Smooth muscle cell (in vitro differentiated cells): Measurements from ENCODE around the gene DHX58. TPM values are rescaled to one million over a fixed set of nuclear protein-coding genes. Genes with fewer than 3 reads are reported as not detected.

Source experiments
- DNase-seq: peaks from one replicate; lab custom pipeline; 2025; ENCODE audit not compliant: unreplicated experiment; lab: John Stamatoyannopoulos, UW
- H2AFZ ChIP-seq: fragments of 200-600 bp; sonication (generic); 2 replicates; pipeline ENCODE4 v1.6.0; 2016; ENCODE audit warnings: antibody characterized with exemption, low read depth, mild to moderate bottlenecking
- H3F3A ChIP-seq: fragments of 200-600 bp; sonication (generic); 2 replicates; pipeline ENCODE4 v1.6.0; 2017; ENCODE audit warnings: antibody characterized with exemption, low read depth
- H3K27ac ChIP-seq: fragments of 200-600 bp; sonication (generic); 2 replicates; pipeline ENCODE4 v1.5.1; 2016; ENCODE audit warnings: low read depth, mild to moderate bottlenecking
- H3K27me3 ChIP-seq: fragments of 200-600 bp; sonication (generic); 2 replicates; pipeline ENCODE4 v1.6.1; 2016; ENCODE audit warnings: low read depth, mild to moderate bottlenecking
- H3K36me3 ChIP-seq: fragments of 200-600 bp; sonication (generic); 2 replicates; pipeline ENCODE4 v1.5.1; 2016; ENCODE audit warnings: low read depth
- H3K4me1 ChIP-seq: fragments of 200-600 bp; sonication (generic); 2 replicates; pipeline ENCODE4 v1.5.1; 2016; ENCODE audit warnings: low read depth
- H3K4me2 ChIP-seq: fragments of 200-600 bp; sonication (generic); 2 replicates; pipeline ENCODE4 v1.6.0; 2016; ENCODE audit warnings: mild to moderate bottlenecking
- H3K4me3 ChIP-seq: fragments of 200-600 bp; sonication (generic); 2 replicates; pipeline ENCODE4 v1.5.1; 2016; ENCODE audit warnings: mild to moderate bottlenecking
- H3K79me2 ChIP-seq: fragments of 200-600 bp; sonication (generic); 2 replicates; pipeline ENCODE4 v1.6.0; 2016; ENCODE audit warnings: low read depth, mild to moderate bottlenecking
- H3K9ac ChIP-seq: fragments of 200-600 bp; sonication (generic); 2 replicates; pipeline ENCODE4 v1.6.0; 2016; ENCODE audit warnings: low read depth
- H3K9me3 ChIP-seq: fragments of 200-600 bp; sonication (generic); replicated peaks from 2 replicates; pipeline ENCODE4 v1.5.1; 2016; ENCODE audit warnings: low read depth
- H4K20me1 ChIP-seq: fragments of 200-600 bp; sonication (generic); 2 replicates; pipeline ENCODE4 v1.6.0; 2016; ENCODE audit warnings: low read depth
- WGBS: methylation state at CpG from one replicate; pipeline ENCODE4 v1.1.7; 2016; ENCODE audit warnings: low lambda C conversion rate; 5-methylcytosine and 5-hydroxymethylcytosine counted together
- polyA plus RNA-seq: library from polyadenylated mRNA; unstranded; fragments of >200 nt; fragmentation: Nextera tagmentation; extraction: Ambion mirVana; gene quantifications from 2 replicates; pipeline ENCODE4 v1.2.1, GENCODE V29; 2016
- total RNA-seq: library from RNA; depleted of rRNA; stranded (reverse); fragments of >200 nt; gene quantifications from 2 replicates; pipeline ENCODE4 v1.2.3, GENCODE V29; 2014
- TF ChIP-seq, protein P1 (sequence below): fragments of 200-600 bp; sonication (generic); IDR thresholded peaks from 2 replicates; pipeline ENCODE4 v1.5.1; 2017; ENCODE audit warnings: borderline replicate concordance, mild to moderate bottlenecking, antibody characterized with exemption; ENCODE audit not compliant: insufficient read depth, poor library complexity, severe bottlenecking

The DHX58 gene
- total and polyA plus RNA-seq, 2 experiments from 2014 or later = 1.0 TPM; not detected in 1

DNA sequence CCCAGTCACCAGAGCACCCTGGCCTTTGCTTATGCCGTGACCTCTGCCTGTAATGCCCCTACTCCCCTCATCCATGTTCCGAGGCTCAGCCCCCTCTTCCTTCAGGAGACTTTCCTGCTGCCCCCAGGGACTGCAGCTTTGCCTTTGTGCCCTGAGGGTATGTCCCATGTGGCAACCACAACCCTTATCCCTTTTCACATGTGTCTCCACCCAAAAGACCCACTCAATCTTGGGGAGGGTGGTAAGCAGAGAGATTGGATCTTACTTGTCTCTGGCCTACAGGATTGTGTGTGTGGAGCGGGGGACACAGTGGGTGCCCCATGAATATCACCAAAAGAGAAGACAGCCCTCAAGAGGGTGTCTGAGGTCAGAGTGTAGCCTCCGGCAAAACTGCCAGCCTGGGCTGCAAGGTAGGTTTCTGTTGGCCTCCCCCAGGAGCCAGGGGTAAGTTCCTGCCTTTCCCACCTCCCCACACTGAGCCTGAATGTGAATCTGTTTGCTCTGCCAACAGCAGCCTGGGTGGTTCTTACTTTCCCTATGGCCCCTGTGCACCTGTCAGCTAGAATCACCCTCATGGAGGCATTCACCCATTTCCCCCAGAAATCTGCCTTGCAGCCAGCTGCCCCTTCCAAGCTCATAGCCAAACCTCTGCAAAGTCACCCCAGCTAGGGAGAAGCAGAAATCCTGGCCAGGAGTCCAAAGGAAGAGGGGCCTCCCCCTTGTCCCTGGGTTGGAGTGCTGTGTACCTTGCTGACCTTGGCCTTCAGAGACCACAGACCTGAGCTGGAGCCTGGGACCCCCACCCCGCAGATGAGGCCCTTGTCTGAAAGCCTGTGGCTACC is 50.6 kb downstream of the DHX58 start:
- H3K4me2 ChIP-seq = no peak overlapping the region
- TF ChIP-seq, protein P1, sequence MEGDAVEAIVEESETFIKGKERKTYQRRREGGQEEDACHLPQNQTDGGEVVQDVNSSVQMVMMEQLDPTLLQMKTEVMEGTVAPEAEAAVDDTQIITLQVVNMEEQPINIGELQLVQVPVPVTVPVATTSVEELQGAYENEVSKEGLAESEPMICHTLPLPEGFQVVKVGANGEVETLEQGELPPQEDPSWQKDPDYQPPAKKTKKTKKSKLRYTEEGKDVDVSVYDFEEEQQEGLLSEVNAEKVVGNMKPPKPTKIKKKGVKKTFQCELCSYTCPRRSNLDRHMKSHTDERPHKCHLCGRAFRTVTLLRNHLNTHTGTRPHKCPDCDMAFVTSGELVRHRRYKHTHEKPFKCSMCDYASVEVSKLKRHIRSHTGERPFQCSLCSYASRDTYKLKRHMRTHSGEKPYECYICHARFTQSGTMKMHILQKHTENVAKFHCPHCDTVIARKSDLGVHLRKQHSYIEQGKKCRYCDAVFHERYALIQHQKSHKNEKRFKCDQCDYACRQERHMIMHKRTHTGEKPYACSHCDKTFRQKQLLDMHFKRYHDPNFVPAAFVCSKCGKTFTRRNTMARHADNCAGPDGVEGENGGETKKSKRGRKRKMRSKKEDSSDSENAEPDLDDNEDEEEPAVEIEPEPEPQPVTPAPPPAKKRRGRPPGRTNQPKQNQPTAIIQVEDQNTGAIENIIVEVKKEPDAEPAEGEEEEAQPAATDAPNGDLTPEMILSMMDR = no peak
- no peak overlapping the region for H3K9ac ChIP-seq
- H3K27ac ChIP-seq = no peak overlapping the region
- H4K20me1 ChIP-seq = no peaks in the 10 kb centered on the region
- no peaks in the 10 kb centered on the region for H3K27me3 ChIP-seq
- H3F3A ChIP-seq = no peaks in the 10 kb centered on the region
- no peaks in the 10 kb centered on the region for H3K79me2 ChIP-seq
- H3K36me3 ChIP-seq = no peaks in the 10 kb centered on the region
- no peaks in the 10 kb centered on the region for H3K9me3 ChIP-seq
- 66% methylated on average over 5 of the region's 5 CpGs for WGBS
- DNase-seq = no peak
- H3K4me3 ChIP-seq = no peak overlapping the region
- H3K4me1 ChIP-seq = no peaks in the 10 kb centered on the region
- no peak overlapping the region for H2AFZ ChIP-seq

DNA sequence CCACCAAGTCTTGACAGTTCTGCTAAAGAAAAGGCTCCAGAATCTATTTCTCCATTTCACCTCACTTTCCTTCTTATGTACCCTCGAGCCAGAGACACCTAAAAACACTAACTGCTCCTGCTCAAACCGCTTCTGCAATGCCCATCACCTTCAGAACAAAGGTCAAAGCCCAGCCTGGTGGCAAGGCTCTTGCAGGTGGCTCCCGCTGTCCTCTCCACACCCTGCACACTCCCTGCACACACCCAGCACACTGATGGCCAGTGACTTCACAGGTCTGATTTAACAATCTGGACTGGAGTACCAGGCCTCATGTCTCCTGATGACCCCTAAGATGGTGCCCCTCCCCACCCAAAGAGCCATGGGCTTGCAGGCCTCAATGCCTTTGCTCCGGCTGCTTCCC is 52.3 kb downstream of the DHX58 start:
- TF ChIP-seq, protein P1 = no peak

DNA sequence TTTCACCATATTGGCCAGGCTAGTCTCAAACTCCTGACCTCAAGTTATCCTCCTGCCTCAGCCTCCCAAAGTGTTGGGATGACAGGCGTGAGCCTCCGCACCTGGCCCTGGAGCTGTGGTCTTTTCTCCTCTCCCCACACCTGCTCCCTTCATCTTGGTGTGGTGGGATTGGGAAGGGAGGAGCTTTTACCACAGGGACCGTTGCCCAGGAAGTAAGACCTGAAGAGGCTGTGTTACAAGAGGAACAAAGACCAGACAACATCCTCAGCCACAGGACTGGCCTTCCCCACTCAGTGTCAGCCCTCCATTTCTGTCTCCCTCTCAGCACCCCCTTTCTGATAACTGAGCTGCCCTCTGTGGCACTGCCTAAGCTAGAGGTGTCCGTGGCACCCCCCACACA is 52.7 kb downstream of the DHX58 start:
- Histone ChIP-seq H3K4me1 (peaks cover 8% of the 10 kb centered on the region), H3K4me3 (no peak overlapping the region), H3K27ac (no peak overlapping the region), H2AFZ (no peak overlapping the region), H3K79me2 (no peaks in the 10 kb centered on the region), H3K4me2 (no peak overlapping the region), H3K36me3 (no peaks in the 10 kb centered on the region), H4K20me1 (no peaks in the 10 kb centered on the region), H3F3A (no peaks in the 10 kb centered on the region), H3K9ac (no peak overlapping the region), H3K27me3 (no peaks in the 10 kb centered on the region), H3K9me3 (no peaks in the 10 kb centered on the region)
- 87% methylated on average over 4 of the region's 4 CpGs for WGBS
- TF ChIP-seq, protein P1 = no peak
- DNase-seq = no peak

More for the DNA sequence above, 52.3 kb downstream of the DHX58 start:
- H2AFZ ChIP-seq = no peak overlapping the region
- no peaks in the 10 kb centered on the region for H3K27me3 ChIP-seq
- H3K79me2 ChIP-seq = no peaks in the 10 kb centered on the region
- no peak overlapping the region for H3K4me2 ChIP-seq
- H3K9ac ChIP-seq = no peak overlapping the region
- no peak overlapping the region for H3K27ac ChIP-seq
- H3K4me1 ChIP-seq = peaks cover 5% of the 10 kb centered on the region
- H4K20me1 ChIP-seq = no peaks in the 10 kb centered on the region
- no peaks in the 10 kb centered on the region for H3K9me3 ChIP-seq
- H3F3A ChIP-seq = no peaks in the 10 kb centered on the region
- no peaks in the 10 kb centered on the region for H3K36me3 ChIP-seq
- no peak overlapping the region for H3K4me3 ChIP-seq
- 93% methylated on average over 4 of the region's 4 CpGs for WGBS
- DNase-seq = no peak

GRCh38 chr17:42058063-42058462 is 54.5 kb downstream of the DHX58 start:
- WGBS = 90% methylated on average over 7 of the region's 7 CpGs
- TF ChIP-seq, protein P1 = no peak

More at GRCh38 chr17:42058063-42058462, 54.5 kb downstream of the DHX58 start:
- Histone ChIP-seq H3K4me1 (peaks cover 8% of the 10 kb centered on the region), H3K27me3 (peaks cover 6% of the 10 kb centered on the region), H3K4me3 (no peak overlapping the region), H4K20me1 (no peaks in the 10 kb centered on the region), H3K36me3 (no peaks in the 10 kb centered on the region), H3K9me3 (no peaks in the 10 kb centered on the region), H3K27ac (no peak overlapping the region), H2AFZ (no peak overlapping the region), H3F3A (no peaks in the 10 kb centered on the region), H3K4me2 (no peak overlapping the region), H3K9ac (no peak overlapping the region), H3K79me2 (no peaks in the 10 kb centered on the region)
- no peak for DNase-seq
